Stimulated activated CD8-positive, alpha-beta memory T cell treated with anti-CD3 and anti-CD28 coated beads, Interleukin-4, amount 100 ng/mL, for 4 hours (primary cell): ENCODE measurements around the gene NACA2.
"Not testable (repeated sequence)": the region's sequence is repeated elsewhere in the genome, so short reads cannot be mapped to it uniquely, and the experiment has no call there.

Experiments
- DNase-seq, 2 donors: peaks; one replicate each; pipeline ENCODE4 v3.0.0-alpha.2; 2020; ENCODE audit warnings: low read depth in 2 of 2, low spot score in 1 of 2

Gene NACA2

GRCh38 chr17:61579347-61579746 is 11.7 kb downstream of the NACA2 start:
- DNase-seq, result no peak

GRCh38 chr17:61578645-61579044 is 12.4 kb downstream of the NACA2 start:
- no peak for DNase-seq

- no peak for DNase-seq
Observed at GRCh38 chr17:61575983-61576382, 15.0 kb downstream of the NACA2 start.

GRCh38 chr17:61575352-61575975 is 15.6 kb downstream of the NACA2 start:
- no peak for DNase-seq

- no peak for DNase-seq
Observed at GRCh38 chr17:61574542-61575351, 16.3 kb downstream of the NACA2 start.

GRCh38 chr17:61572547-61572946 is 18.5 kb downstream of the NACA2 start:
- not testable (repeated sequence) for DNase-seq

- DNase-seq, result no peak
Observed at GRCh38 chr17:61571624-61572023, 19.4 kb downstream of the NACA2 start.

GRCh38 chr17:61570118-61570517 is 20.9 kb downstream of the NACA2 start:
- no peak for DNase-seq

GRCh38 chr17:61569525-61569924 is 21.5 kb downstream of the NACA2 start:
- DNase-seq, result not testable (repeated sequence)

GRCh38 chr17:61568219-61569072 is 22.6 kb downstream of the NACA2 start:
- no peak for DNase-seq

GRCh38 chr17:61567045-61567802 is 23.8 kb downstream of the NACA2 start:
- no peak for DNase-seq

GRCh38 chr17:61566448-61566847 is 24.6 kb downstream of the NACA2 start:
- DNase-seq, result not testable (repeated sequence)

GRCh38 chr17:61565850-61566249 is 25.2 kb downstream of the NACA2 start:
- not testable (repeated sequence) for DNase-seq

- DNase-seq, result no peak
Observed at GRCh38 chr17:61565213-61565612, 25.8 kb downstream of the NACA2 start.

GRCh38 chr17:61562287-61562686 is 28.7 kb downstream of the NACA2 start:
- no peak for DNase-seq

GRCh38 chr17:61561354-61561753 is 29.7 kb downstream of the NACA2 start:
- no peak for DNase-seq

GRCh38 chr17:61560071-61560470 is 30.9 kb downstream of the NACA2 start:
- no peak for DNase-seq

GRCh38 chr17:61556224-61557188 is 34.5 kb downstream of the NACA2 start:
- no peak for DNase-seq

GRCh38 chr17:61555127-61555566 is 35.9 kb downstream of the NACA2 start:
- DNase-seq, result no peak

- no peak for DNase-seq
Observed at GRCh38 chr17:61554209-61554608, 36.8 kb downstream of the NACA2 start.
